IMR-90 (cell line): ENCODE data around the gene IFNAR2.

Experiments
- ELK1 ChIP-seq: fragments of 150-350 bp; IDR thresholded peaks from 2 replicates; pipeline ENCODE4 v1.6.1; 2016; ENCODE audit warnings: low read depth, mild to moderate bottlenecking, low read length, moderate library complexity, borderline replicate concordance
- FOS ChIP-seq: fragments of 150-350 bp; IDR thresholded peaks from 2 replicates; pipeline ENCODE4 v1.6.1; 2016; ENCODE audit warnings: low read depth, low read length
- POLR2A ChIP-seq: IDR thresholded peaks from 2 replicates; pipeline ENCODE4 v1.6.1; 2012; ENCODE audit warnings: mild to moderate bottlenecking, low read depth, low read length
- RAD21 ChIP-seq: IDR thresholded peaks from 2 replicates; pipeline ENCODE4 v1.6.1; 2012; ENCODE audit warnings: low read length, improper control_type of control experiment
- TF ChIP-seq, protein P1 (sequence below): fragments of 150-350 bp; IDR thresholded peaks from 2 replicates; pipeline ENCODE4 v1.6.1; 2017; ENCODE audit warnings: mild to moderate bottlenecking, antibody characterized with exemption, low read length, low read depth
- TF ChIP-seq, protein P2 (sequence below): conservative IDR thresholded peaks from 2 replicates; pipeline ENCODE4 v1.5.1; 2012; ENCODE audit warnings: mild to moderate bottlenecking, low read depth, low read length, improper control_type of control experiment

- TF ChIP-seq, protein P1, sequence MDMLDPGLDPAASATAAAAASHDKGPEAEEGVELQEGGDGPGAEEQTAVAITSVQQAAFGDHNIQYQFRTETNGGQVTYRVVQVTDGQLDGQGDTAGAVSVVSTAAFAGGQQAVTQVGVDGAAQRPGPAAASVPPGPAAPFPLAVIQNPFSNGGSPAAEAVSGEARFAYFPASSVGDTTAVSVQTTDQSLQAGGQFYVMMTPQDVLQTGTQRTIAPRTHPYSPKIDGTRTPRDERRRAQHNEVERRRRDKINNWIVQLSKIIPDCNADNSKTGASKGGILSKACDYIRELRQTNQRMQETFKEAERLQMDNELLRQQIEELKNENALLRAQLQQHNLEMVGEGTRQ = no peak
- TF ChIP-seq, protein P2, sequence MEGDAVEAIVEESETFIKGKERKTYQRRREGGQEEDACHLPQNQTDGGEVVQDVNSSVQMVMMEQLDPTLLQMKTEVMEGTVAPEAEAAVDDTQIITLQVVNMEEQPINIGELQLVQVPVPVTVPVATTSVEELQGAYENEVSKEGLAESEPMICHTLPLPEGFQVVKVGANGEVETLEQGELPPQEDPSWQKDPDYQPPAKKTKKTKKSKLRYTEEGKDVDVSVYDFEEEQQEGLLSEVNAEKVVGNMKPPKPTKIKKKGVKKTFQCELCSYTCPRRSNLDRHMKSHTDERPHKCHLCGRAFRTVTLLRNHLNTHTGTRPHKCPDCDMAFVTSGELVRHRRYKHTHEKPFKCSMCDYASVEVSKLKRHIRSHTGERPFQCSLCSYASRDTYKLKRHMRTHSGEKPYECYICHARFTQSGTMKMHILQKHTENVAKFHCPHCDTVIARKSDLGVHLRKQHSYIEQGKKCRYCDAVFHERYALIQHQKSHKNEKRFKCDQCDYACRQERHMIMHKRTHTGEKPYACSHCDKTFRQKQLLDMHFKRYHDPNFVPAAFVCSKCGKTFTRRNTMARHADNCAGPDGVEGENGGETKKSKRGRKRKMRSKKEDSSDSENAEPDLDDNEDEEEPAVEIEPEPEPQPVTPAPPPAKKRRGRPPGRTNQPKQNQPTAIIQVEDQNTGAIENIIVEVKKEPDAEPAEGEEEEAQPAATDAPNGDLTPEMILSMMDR = no peak
- no peak for TF ChIP-seq FOS
- TF ChIP-seq RAD21 = no peak
- no peak for TF ChIP-seq POLR2A
- TF ChIP-seq ELK1 = no peak
Observed at GRCh38 chr21:33185852-33186251, 43.9 kb upstream of the IFNAR2 start.
